ENCODE measurements around the gene LGALS1. TPM values are rescaled to one million over a fixed set of nuclear protein-coding genes. Genes with fewer than 3 reads are reported as not detected.
A peak's percentile ranks its signal among the peaks of the same experiment; 100 is the strongest.

LGALS1 gene
- total and polyA plus RNA-seq, 9 of the 15 experiments (the other 6 are each of a cell fraction or from before 2014, with no cell fraction given), result 160 to 800 (median 330) TPM

DNA sequence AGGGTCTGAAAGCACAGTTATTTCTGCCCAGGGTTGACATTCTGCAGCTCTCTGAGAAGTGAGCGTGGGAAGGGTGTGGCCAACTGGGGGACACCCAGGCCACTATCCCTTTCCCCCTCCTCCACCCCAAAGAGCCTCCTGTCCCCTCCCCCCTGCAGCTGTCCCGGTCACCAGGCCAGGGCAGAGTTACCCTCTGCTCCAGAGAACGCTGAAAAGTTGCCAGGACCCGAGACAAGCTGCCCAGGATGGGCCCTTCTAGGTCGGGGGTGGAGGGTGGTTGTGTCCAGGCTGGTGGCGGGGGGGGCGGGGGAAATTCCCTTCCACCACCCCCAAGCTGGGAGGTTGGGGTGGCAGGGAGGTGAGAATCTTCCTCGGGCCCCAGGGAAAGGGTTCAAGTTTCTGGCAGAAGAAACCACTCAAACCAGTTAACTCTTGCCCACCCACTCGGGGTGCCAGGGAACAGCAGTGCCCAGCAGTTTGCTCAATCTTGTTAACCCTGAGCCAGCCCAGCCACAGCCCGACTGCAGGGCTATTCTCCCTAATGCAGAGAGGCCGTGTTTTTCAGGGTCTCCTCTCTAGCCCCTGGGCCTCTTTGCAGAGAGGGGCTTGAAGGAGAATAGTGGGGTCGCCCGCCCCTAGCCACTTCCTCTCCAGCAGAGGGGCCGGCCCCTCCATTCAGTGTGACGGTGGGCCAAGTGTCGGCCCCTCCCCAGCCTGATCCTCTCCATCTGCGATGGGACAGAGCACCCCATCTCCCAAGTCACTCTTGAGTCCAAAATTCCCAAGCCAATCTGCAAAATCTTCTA is 697 bp downstream of the LGALS1 start:
- ChIA-PET POLR2A (interaction anchor here (1.0 to 2.1 kb wide), 6 partner anchors 15 to 163 kb away, joined by 3 to 12 read pairs (median 6); partner anchors contain the start of gene PDXP), CTCF (ENCODE audit: low intra/inter-chr PET ratio) (no interaction called here)
- DNase-seq (ENCODE audit: extremely low read depth in 1 of 4, low spot score in 3 of 4), result peak in 1 of 4 experiments; percentile 57
- peaks cover 23% of the 10 kb centered on the region for H3K79me2 ChIP-seq (ENCODE audit: control insufficient read depth, insufficient read depth, low read length)
- peaks cover 5% of the 10 kb centered on the region; the same call in 1 of the 3 replicates for H3K36me3 ChIP-seq (ENCODE audit: control insufficient read depth, insufficient read depth, low read length)
- peak overlapping the region; percentile 85 for H3K27ac ChIP-seq (ENCODE audit: extremely low read depth, low read depth, low read length)
- no peaks in the 10 kb centered on the region for H3K9me1 ChIP-seq (ENCODE audit: control insufficient read depth, insufficient read depth, low read length)
- H3K9me3 ChIP-seq (replicated peaks; ENCODE audit: control insufficient read depth, insufficient read depth, low read depth, low read length), result no peaks in the 10 kb centered on the region
- no peaks in the 10 kb centered on the region for H3K27me3 ChIP-seq (ENCODE audit: control insufficient read depth in 2 of 2, insufficient read depth in 2 of 2, low read length in 2 of 2)
- in situ Hi-C loops (cut with MboI) (no loop called here), intact Hi-C loops (cut with micrococcal nuclease) (no loop called here)
- no peaks in the 10 kb centered on the region for H4K20me1 ChIP-seq (replicated peaks; ENCODE audit: control insufficient read depth, insufficient read depth, low read length)
- peak; percentile 8; the same call in 1 of the 2 replicates for TF ChIP-seq ADNP (tag; IDR thresholded peaks at IDR 0.05)
- TF ChIP-seq CBFA2T2 (conservative IDR thresholded peaks at IDR 0.05), result no peak
- no peak for TF ChIP-seq EWSR1 (IDR thresholded peaks at IDR 0.05; ENCODE audit: borderline replicate concordance, low read depth, partially characterized antibody)
- ATAC-seq, result peak; percentile 5; the same call in 2 of the 3 replicates
- H3K4me3 ChIP-seq, result peak overlapping the region; percentile 52
- peaks cover 3 to 63% of the 10 kb centered on the region in 2 experiments; a peak in 4 of 5 replicates for H3K4me1 ChIP-seq (replicated peaks in 1 of 2; ENCODE audit: control insufficient read depth in 2 of 2, insufficient read depth in 2 of 2, low read length in 2 of 2)
- FAIRE-seq, result peak; percentile 57
- peak overlapping the region; percentile 71 to 84 for H3K9ac ChIP-seq (ENCODE audit: insufficient read depth in 1 of 2, low read depth in 2 of 2, low read length in 2 of 2)
- peak overlapping the region; percentile 86 for H3K4me2 ChIP-seq (ENCODE audit: insufficient read depth, low read length)
- no peak overlapping the region for H2AFZ ChIP-seq (ENCODE audit: low read depth, low read length)
- TSS peak; percentile 85 for BruUV-seq (replicated peaks)
- 8% methylated on average over 6 of the region's 17 CpGs for WGBS (ENCODE audit: insufficient coverage, low coverage, missing lambda C conversion rate)

Measured in K562 (cell line).